GF-D8 (cell line): ENCODE results near the gene ETS1.

ENCODE experiments used
- DNase-seq: peaks from one replicate; lab custom pipeline; 2025; lab: John Stamatoyannopoulos, UW

The ETS1 gene

GRCh38 chr11:128587415-128587814 lies at the start of gene ETS1:
ETS1 (minus strand) TSS chr11:128587558; CDS start chr11:128573130, 14,428 bp downstream.
- DNase-seq: no peak

GRCh38 chr11:128634395-128634794 lies 47.0 kb upstream of the ETS1 start:
- DNase-seq: no peak

DNA sequence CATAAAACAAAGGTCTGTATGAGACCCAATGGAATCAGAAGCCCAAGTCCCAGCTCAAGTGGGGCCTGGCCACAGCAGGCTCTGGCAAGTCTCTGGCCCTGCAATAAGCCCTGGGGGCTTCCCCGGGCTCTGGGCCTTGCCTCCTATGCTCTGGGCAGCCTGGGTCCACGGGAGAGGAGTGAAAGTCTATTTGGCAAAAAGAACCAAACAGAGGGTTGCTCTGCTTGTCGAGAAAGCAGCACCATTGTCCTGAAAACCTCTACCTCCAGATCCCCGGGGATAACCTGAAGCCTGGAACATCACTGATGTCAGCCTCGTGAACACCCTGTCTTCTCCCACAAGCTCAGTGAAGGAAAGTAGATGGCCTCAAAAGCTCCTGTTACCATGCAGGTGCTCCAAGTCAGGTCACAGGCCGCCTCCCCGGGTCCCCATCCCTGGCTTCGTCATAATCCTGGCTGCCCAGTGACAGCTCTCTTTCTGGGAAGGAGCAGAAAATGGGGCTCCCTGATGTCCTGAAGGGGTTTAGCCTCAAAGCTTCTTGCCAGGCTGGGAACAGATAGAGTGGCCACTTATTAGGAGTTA lies 46.1 kb upstream of the ETS1 start:
- DNase-seq: no peak

- DNase-seq: peak; percentile 67
Observed at GRCh38 chr11:128632141-128632791, 44.9 kb upstream of the ETS1 start.

GRCh38 chr11:128630367-128631230 lies 43.2 kb upstream of the ETS1 start:
- DNase-seq: peak; percentile 94

DNA sequence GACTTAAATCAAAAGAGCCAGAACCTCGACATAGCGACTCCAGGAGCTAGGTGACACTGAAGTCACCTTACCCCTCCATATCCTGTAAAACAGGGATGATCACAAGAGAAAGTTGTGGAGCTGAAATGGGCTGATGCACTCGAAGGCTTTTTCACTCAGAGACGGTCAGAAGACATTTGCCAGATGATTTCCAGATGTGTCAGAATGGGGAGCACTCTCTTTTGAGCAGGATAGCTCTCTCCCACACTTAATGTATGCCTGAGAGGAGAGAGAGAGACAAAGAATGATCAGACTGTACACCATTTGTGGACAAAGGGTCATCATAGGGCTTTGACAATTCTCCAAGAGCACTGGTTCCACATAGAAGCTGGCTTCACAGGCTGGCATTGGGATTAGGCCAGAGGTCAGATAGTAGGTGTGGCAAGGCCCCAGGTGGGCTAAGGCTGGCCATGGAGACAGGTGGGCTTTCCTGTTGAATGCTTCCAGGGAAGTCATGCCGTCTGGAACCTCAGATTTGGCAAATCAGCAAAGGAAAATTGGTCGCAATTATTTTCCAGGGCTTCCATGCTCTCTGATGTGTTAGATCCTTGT lies 42.3 kb upstream of the ETS1 start:
- no peak for DNase-seq

GRCh38 chr11:128628686-128629085 lies 41.3 kb upstream of the ETS1 start:
- no peak for DNase-seq

- DNase-seq: no peak
Observed at GRCh38 chr11:128628325-128628673, 40.9 kb upstream of the ETS1 start.

- DNase-seq: no peak
Observed at GRCh38 chr11:128627666-128628324, 40.4 kb upstream of the ETS1 start.

GRCh38 chr11:128626913-128627665 lies 39.7 kb upstream of the ETS1 start:
- no peak for DNase-seq

DNA sequence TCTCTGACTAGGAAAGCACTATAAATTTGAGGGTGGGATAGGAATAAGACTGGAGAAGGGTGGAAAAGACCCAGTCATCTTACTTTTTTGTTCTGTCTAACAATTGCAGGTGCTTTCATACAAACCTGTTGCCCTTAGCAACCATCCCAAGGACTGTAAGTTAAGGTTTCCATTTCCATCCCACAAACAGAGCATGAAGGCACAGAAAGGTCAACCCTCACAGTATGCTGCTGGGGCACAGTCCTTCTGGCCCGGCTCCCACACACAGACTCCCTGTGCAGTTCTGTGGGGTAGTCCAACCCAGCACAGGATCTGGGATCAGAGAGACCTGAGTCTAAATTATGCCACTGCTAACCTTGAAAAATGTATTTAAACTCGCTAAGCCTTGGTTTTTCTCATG lies 38.4 kb upstream of the ETS1 start:
- no peak for DNase-seq

DNA sequence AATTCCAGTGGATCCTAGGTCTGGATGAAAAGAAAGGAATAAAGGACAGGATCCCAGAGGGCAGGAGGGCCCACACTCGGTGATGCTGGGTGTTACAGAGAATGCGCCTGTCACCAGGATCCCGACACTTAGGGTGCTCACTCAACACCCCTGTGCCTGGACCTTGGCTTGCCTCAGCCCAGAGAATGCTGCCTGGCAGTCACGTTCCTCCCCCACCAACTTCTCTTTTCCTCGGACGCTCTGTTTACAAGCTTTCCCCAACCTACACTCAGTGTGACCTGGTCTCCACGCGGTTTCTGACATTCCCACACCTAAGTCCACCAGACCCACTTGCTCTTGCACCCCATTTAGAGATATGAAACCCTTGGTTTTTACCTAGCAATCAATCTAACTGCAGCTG lies 38.0 kb upstream of the ETS1 start:
- DNase-seq: no peak

- DNase-seq: no peak
Observed at GRCh38 chr11:128624269-128625175, 37.2 kb upstream of the ETS1 start.

DNA sequence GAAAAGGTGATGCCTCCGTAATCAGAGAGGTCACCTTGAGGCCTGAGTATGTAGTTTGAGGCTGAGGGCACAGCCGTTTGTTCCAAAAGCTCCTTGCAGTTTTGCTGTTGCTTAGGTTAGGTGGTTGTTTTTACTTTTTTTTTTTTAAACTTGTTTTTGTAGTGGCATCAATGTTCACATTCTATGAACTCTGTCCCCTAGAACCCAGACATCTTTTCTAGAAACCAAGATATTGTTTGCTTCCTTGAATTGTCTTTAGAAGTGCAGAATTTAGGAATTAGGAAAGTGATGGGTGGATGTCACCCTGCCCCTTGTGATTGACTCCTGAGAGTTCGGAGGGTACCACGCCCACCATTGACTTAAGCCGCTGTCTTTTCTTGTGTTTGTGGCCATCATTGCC lies 35.7 kb upstream of the ETS1 start:
- DNase-seq: no peak

DNA sequence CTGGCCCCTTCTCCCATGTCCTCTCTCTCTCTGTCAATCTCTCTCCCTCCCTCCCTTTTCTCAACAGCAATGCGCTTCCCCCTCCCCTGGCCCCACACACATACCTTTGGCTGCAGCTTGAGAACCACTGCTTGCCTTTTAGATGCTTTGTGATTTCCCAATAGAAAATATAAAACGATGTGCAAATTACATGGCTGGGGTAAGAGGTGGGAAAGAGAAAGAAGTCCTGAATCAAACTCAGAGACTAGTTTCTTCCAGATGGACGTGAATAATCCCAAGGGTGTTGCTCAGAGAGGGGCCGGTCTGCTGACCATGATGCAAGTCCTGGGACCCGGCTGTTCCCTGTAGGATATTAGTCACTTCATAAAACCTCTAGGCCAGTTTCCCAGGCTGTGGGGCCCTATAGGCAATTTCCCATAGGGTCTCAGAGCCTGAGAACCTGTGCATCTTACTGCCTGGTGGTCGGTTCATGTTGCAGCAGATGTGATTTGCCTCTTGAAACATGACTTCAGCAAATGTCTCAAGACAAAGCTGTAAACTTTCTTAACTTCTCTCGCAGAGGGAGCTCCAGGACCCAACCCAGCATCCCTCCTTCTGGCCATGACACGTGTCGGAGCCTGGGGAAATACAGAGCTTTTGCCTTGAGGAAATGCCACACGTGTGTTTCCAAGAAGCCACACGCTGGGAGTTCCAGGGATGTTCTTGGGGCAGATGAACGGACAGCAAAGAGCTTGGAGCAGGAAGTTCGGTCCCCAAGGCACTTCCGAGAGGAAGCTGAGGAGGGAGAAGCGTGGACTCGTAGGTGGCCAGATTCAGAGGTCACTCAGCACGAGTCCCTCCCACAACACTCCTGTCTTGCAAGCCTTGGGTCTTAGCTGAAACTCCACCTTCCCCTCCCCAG lies 34.5 kb upstream of the ETS1 start:
- no peak for DNase-seq

GRCh38 chr11:128620309-128621100 lies 33.1 kb upstream of the ETS1 start:
- DNase-seq: no peak

DNA sequence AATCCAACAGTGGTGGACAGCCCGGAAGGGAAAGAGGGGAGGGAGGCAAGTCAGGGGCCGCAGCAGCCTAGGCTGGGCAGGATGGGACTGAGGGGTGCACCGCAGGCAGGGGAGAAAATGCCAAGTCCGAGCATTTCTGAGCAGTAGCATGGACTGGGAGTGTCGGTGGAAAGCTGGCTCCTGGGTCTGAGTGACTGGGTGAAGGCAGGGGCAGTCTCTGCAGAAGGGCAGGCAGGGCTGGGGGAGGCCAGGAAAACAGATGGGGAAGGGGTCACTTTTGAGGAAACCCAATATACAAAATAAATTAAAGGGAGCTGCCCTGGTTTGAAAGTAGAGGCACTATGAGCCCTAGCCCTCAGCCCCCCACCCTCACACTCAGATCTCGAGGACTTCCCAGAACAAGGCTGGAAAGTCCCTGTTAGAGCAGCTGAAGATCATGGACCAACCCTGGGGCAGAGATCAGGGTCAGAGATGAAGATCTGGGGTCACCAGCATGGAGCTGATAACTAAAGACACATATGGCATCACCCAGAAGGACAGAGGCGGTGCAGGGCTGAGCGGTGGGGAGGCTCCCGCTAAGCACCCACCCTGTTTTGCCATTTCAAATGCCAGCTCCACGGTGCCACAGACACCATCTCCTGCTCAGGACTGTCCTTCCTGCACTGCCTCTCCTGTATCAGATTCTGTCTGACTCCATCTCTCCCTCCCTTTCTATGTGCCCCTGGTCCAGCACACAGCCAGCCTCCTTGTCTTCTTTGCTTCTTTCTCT lies 32.4 kb upstream of the ETS1 start:
- DNase-seq: no peak

DNA sequence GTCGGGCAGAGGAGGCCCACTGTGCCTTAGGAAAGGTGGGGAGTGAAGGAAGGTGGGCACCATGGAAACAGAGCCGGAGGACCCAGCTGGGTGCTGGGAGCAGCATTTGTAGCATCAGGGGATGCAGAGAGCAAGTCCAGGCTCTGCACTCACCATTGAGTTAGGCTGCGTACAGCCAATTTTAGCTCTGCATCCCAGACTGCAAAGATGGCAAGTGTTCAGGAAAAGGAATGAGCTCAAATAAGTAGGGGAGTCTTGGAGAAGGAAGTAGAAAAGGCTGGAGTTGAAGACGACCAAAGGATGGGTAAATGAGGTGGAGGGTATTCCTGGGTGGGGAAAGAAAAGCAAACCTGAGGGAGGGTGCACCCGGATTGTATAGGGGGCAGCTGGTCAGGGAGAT lies 31.6 kb upstream of the ETS1 start:
- no peak for DNase-seq
